C4-2B (cell line): ENCODE results near the gene PDPK1.

Source experiments
- H3K27ac ChIP-seq: fragments of 450-650 bp; 2 replicates; pipeline ENCODE4 v1.5.1; 2017
- CTCF ChIP-seq: fragments of 450-650 bp; conservative IDR thresholded peaks from 2 replicates; pipeline ENCODE4 v1.5.1; 2017; ENCODE audit warnings: mild to moderate bottlenecking
- ZFX ChIP-seq: fragments of 450-650 bp; IDR thresholded peaks from 2 replicates; pipeline ENCODE4 v1.6.1; 2017

PDPK1 gene

DNA sequence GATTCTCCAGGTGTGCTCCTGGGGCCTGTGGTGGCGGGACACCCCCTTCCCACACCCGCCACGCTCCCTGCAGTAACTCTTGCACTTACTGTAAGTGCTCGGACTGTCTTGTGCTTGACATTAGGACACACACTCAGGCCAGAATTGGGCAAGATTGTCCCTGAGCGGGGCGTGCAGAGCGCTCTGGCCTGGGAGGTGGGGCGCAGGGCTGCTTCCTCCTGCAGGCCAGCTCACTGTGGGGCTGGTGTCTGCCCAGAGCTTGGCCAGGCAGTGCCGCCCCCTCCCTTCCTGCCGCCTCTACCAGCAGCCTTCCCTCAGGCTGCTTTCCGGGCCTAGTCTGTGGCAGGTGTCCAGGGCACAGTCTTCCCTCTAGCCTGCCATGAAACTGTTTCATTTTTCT is 30.2 kb upstream of the PDPK1 start:
- H3K27ac ChIP-seq, result no peak overlapping the region
- TF ChIP-seq CTCF (no peak), ZFX (no peak)

- no peak for TF ChIP-seq ZFX
- no peak for TF ChIP-seq CTCF
- no peak overlapping the region for H3K27ac ChIP-seq
Measured at GRCh38 chr16:2508722-2509400, 29.0 kb upstream of the PDPK1 start.

- no peak overlapping the region for H3K27ac ChIP-seq
- no peak for TF ChIP-seq CTCF
- TF ChIP-seq ZFX, result no peak
Measured at GRCh38 chr16:2511128-2511800, 26.6 kb upstream of the PDPK1 start.

DNA sequence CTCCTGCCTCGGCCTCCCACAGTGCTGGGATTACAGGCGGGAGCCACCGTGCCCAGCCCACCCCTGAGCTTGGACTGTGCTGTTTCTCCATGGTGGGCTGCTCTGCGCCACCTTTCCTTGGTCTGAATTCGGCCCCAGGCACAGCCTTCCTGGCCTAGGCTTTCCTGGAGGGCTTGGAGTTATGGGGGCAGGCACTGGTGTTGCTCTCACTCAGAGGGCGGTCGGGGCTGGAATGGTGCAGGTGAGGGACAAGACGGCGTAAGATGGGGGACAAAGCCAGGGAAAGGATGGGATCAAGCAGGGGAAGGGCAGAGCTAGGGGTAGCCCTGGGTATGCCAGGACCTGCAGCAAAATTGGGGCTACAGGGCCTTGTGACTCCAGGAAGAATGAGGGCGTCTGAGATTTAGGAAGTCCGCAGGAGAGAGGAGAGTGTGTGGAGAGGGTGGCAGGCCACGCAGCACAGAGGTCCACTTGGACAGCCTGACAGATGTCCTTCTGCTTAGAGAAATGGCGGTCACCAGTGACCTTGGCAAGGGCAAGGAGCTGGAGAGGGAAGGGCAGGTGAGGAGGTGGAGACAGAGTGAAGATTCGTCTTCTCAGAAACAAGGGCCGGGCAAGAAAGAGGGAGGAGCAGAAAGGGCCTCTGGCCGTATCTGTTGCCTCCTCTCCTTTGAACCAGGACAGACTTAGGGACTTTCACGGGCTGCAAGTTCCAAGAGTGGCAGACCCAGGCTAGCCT is 25.7 kb upstream of the PDPK1 start:
- H3K27ac ChIP-seq, result peak overlapping the region; percentile 95
- TF ChIP-seq CTCF (no peak), ZFX (no peak)

GRCh38 chr16:2512735-2513404 is 25.0 kb upstream of the PDPK1 start:
- peak overlapping the region; percentile 95 for H3K27ac ChIP-seq
- TF ChIP-seq CTCF, result no peak
- no peak for TF ChIP-seq ZFX

GRCh38 chr16:2513405-2514332 is 24.2 kb upstream of the PDPK1 start, which contains the start of gene ATP6V0C:
ATP6V0C (plus strand) TSS chr16:2513952; CDS start chr16:2514104, 152 bp downstream.
- TF ChIP-seq ZFX (0 out of 2 replicates have a peak, but pooled peaks have one; percentile 19), CTCF (no peak)
- peak within 1 kb of the TSS; percentile 95 for H3K27ac ChIP-seq
